GM21360 (cell line): ENCODE measurements around the gene CFAP46.
"Not testable (repeated sequence)": the region's sequence is repeated elsewhere in the genome, so short reads cannot be mapped to it uniquely, and the experiment has no call there.

Experiments used
- ATAC-seq: cut with Tn5 transposase; IDR thresholded peaks from one replicate; pipeline ENCODE4 v1.9.1; 2021; ENCODE audit warnings: mild to moderate bottlenecking, moderate library complexity; ENCODE audit not compliant: unreplicated experiment

CFAP46 gene

GRCh38 chr10:132901351-132901750, 41.0 kb downstream of the CFAP46 start:
- no peak for ATAC-seq

DNA sequence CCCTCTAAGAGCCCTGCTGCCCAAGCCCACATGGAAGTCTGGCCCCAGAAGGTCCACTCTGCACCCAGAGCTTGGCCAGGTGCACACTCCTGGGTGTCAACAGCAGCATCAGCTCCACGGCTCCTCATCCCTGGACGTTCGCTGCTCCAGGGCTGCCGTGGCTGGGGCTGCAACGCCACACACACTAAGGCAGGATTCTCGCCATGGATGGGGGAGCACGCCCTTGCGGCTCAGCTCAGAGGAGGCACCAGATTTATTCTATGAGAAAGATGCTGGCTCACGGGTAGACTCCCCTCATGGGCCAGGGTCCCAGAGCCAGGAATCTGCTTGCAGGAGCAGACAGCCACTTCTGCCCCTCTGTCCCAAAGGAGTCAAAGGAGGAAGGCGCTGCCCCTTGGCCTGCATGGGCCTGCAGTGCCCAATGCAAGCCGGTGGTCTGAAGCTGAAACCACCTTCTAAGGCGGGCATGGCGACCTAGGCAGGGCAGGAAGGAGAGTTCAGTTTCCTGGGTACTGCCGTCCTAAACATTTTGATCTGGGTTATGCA, 42.1 kb downstream of the CFAP46 start:
- ATAC-seq: no peak

DNA sequence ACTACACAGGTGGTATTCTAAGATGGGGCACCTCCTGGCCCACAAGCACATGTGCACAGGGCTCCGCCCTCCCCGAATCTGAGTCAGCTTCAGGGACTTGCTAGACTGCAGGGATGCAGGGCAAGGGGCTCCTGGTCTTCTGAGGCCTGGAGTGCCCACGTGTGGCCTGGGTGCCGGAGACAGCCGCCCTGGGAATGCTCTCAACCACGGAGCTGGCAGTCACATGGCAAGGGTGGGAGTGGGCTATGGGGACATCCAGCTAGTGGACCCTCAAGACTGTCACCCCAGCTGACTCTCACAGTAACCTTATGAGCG, 42.7 kb downstream of the CFAP46 start:
- ATAC-seq: no peak

DNA sequence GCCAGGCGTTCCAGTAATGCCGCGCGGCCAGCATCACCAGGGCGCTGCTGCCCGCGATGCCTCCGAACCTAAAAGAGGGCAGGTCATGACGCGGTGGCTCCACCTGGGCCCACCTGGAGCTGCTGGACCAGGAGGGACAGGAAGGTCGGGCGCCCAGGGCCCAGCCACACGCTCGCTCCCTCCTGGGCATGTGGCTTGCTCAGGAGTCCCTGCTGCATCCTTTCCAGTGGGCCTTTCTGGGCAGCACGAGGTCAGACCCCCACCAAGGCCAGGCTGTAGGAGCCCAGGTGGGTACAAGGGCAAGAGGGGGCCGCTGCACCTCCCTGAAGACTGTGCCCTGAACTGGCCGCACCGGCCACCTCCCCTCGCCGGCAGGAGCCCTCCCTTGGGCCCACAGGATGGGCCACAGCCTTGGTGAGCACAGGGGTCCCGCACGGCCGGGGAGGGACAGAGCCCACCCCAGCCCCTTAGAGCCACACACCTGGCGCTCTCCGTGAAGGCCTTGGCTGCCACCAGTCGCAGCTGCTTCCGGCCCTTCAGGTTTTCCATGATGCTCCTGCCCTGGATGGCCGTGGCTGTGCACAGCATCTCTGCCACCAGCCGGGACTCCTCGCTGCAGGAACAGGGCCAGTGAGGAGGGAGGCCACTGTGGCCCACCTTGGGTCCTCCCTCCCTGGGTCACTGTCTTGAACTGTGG, 43.2 kb downstream of the CFAP46 start:
- no peak for ATAC-seq

- ATAC-seq: no peak
These were observed 43.8 kb downstream of the CFAP46 start for GRCh38 chr10:132898391-132899053.

DNA sequence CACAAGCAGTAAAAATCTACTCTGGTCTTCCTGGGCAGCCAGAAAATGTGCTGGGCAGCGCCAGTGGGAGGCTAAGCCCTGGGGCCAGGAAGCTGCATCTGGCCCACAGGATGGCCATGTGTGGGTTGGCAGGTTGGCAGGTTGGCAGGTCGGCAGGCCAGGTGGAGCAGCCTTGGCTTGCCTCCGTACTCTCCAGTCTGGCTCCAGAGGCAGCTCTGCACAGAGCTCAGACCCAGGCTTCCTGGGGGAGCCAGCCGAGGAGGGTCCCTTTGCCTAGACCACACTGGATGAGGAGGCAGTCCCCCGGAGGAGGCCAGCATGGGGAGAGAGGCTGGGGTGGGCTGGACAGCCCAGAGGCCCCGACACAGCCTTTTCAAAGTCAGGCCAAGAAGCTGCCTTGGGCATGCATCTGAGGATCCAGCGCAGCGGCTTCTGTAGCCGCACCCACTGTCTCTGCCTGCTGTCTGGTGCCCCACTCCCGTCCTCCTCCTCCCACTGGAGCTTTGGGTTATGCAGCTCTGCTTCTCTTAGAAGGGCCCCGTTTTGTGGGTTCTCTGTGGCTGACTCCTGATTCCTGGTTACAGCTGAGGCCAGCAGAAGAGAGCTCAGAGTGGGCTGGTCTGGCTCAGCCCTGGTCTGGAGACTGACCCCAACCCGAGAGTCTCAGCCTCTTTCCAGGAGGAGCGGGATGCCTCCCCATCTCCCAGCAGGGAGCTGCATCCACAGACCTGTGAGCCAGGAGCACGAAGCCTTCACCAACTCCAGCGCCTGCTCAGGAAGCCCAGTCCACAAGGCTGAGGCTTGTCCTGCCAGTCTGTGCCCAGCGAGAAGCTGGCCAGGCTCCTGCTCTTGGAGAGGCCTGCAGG, 44.6 kb downstream of the CFAP46 start:
- no peak for ATAC-seq

DNA sequence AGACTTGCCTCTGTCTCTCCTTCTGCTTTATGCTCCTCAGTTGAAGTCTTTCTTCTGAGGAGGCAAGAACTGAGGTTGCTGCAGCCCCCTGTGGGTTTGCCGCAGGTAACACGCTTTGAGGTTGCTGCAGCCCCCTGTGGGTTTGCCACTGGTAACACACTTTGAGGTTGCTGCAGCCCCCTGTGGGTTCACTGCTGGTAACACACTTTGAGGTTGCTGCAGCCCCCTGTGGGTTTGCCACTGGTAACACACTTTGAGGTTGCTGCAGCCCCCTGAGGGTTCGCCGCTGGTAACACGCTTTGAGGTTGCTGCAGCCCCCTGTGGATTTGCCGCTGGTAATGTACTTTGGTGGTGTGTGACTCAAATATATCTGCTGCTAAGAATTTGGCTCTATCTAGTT, 48.6 kb downstream of the CFAP46 start:
- not testable (repeated sequence) for ATAC-seq

DNA sequence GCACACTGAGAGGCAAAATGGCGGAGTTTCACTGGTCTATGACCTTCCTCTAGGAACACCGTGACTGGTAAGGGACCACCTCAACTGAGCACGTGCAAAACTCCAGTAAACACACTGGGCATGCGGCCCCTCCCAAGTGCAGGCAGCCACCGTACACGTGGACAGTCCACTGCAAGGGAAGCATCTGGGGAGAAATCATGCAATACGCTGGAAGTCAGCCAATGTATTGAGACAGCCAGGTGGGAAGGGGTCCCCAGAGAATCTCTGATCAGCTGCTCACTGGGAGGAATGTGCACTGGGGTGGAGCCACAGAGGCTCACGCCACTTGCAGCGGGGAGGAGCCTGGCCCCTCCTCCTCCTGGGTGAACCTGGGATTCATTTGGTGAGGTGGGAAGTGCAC, 49.3 kb downstream of the CFAP46 start:
- ATAC-seq: no peak

- no peak for ATAC-seq
These were observed 50.4 kb downstream of the CFAP46 start for GRCh38 chr10:132892004-132892403.

DNA sequence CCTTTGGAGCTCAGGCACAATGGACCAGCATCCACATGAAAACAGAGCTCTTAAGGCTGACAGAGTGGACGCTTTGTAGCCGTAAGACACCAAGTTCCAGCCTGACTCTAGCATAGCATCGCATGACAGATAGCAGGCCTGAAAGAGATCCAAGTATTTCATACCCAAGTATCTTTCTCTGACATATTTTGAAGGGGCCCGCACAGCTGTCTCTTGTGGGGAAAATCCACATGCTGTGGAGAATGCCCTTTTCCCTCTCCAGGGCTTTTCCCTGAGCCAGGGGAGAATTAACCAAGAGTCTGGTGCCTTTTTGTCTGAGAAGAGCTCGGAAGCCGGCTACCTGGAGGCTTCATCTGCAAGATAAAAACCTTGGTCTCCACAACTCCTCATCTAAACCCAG, 51.0 kb downstream of the CFAP46 start:
- no peak for ATAC-seq

DNA sequence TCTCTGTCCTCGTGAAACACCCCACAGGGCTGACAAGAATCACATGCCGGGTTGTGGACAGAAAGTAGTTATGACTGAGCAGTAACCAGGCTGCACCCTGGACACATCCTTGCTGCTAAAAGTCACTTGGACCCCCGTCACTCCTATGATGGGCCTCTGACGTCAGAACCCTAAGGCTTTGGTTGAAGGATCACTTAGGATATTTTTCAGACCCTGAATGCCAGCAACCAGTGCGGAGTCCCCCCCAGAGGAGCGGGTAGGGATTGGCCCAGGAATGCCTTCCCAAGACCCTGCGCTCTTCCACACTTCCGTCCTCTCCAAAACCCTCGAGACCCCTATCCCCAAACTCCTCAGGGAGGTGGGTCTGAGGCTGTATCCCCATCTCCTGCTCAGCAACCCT, 52.1 kb downstream of the CFAP46 start:
- ATAC-seq: no peak

- no peak for ATAC-seq
These were observed 52.8 kb downstream of the CFAP46 start for GRCh38 chr10:132889556-132889955.

DNA sequence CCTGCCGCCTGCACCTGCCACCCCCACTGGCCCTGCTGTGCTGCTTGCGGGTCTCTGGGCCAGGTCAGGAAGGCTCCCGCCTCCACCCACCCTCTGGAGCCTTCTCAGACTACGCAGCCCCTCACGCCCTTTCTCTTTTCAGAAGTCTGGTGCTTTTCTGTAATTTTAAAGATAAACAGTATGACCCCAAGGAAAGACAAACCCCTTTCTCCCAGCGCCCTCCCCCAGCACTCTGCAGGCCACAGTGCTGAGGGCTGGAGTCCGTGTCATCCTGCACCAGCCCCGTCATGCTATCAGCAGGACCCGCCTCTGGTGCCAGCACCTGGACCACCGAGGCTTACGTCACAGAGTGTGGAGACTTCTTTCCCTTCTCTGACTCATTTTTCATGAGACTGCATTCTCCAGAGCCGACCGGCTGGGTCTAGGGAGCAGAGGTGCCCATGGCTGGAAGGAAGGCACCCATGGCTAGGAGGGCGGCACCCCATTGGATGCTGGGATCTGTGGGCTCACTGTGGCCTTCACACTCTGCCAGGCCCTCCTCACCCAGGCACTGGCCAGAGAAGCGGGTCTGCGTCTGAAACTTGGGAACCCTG, 53.4 kb downstream of the CFAP46 start:
- ATAC-seq: no peak

- not testable (repeated sequence) for ATAC-seq
These were observed 53.9 kb downstream of the CFAP46 start for GRCh38 chr10:132888446-132888845.

DNA sequence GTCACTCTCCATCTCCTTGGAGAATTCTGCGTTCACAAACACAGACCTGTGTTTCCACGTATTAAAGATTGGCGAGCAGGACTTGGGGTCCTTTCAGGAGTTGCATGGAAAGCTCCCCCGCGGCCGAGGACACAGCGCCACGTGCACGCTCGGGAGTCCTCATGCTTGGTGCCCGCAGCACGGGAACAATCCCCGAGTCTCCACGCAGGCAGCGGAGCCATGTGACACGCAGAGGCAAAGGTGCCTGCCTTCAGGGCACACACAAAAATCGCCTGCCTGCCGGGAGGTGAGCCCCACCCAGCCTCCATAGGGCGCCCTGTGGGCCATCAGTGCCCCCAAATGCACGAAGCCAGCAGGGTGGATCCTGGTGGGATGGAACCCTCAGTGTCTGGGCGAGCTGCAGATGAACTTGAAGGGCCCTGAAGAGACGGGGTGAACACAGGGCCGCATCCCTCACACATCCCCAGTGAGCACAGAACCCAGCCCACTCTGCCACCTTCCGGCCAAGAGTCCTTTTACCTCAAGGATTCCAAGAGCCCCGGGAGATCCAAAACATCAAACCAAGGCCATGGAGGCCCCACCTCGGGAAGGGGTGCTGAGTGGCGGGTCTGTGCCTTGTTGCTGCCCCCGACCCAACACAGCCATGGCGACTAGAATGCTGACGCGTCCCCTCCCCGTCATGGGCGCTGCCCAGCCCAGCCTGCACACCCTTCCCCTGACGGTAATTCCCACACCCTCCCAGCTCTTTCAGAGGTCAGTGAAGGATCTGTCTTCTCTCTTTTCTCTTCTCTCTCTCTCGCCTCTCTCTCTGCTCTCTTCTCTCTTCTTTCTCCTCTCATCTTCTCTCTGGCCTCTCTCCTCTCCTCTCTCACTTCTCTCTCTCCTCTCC, 55.9 kb downstream of the CFAP46 start:
- ATAC-seq: no peak

DNA sequence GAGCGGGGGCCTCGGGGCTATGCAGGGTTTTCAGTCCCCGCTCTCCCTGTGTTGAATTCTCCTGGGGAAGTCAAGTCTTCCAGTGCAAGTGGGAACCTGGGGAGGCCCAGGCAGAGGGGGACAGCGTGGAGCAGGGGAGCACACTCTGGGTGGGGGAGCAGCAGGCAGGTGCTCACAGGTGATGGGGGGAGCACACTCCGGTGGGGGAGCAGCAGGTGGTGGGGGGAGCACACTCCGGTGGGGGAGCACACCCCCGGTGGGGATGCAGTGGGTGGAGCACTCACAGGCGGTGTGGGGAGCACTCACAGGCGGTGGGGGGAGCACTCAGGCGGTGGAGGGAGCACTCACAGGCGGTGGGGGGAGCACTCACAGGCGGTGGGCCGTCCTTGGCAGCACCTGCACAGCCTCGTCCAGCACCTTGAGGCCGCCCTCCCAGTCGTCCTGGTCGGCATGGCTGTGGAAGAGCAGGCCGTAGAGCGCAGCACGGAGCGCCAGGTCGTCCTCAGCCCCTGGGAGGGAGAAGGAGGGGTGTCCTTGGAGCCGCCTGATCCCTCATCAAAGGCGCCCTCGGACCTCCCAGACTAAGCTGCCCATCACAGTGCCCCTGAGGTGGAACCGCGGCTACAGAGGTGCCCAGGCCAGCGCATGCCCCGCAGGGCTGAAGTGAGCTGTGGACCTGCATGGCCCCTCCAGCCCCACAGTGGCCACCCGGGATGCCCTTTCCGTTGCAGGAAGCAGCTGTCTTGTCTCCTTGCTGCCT, 56.7 kb downstream of the CFAP46 start:
- ATAC-seq: no peak

GRCh38 chr10:132884691-132885271, 57.6 kb downstream of the CFAP46 start:
- no peak for ATAC-seq

DNA sequence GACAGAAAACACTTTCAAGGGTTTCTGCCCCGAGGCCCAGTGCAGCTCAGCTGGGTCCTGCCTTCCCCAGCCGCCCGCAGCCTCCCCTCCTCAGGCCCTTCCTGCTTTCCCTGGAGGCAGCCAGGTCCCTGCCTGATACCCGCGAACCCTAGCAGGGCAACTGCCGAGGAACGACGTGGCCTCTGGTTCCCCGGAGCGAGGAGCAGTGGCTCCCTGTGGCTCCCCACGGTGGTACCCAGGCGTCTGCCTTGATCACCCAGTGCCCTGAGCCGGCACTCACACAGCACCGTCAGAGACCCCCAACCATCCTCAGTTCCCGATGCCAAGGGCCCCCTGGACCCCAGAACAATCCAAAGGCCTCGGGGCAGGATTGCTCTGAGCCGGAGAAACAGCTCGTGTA, 58.3 kb downstream of the CFAP46 start:
- no peak for ATAC-seq

- no peak for ATAC-seq
These were observed 58.9 kb downstream of the CFAP46 start for GRCh38 chr10:132883391-132883881.
